Karpas-422 (cell line): ENCODE data around the gene B4GALNT4. TPM values are rescaled to one million over a fixed set of nuclear protein-coding genes. Genes with fewer than 3 reads are reported as not detected.
"Not testable (repeated sequence)": the region's sequence is repeated elsewhere in the genome, so short reads cannot be mapped to it uniquely, and the experiment has no call there.

Experiments
- DNase-seq: peaks from one replicate; pipeline ENCODE4 v3.0.0-alpha.2; 2015
- H2AFZ ChIP-seq: fragments of 200-600 bp; sonication (generic); 2 replicates; pipeline ENCODE4 v1.6.1; 2014; ENCODE audit warnings: antibody characterized with exemption, low read length, mixed read lengths
- H3K27ac ChIP-seq: fragments of 200-600 bp; sonication (generic); 2 replicates; pipeline ENCODE4 v1.5.1; 2014; ENCODE audit warnings: mild to moderate bottlenecking, low read length, moderate library complexity
- H3K27me3 ChIP-seq: fragments of 200-600 bp; sonication (generic); 2 replicates; pipeline ENCODE4 v1.6.1; 2014; ENCODE audit warnings: low read length, mixed read lengths
- H3K36me3 ChIP-seq: fragments of 200-600 bp; sonication (generic); 2 replicates; pipeline ENCODE4 v1.6.1; 2014; ENCODE audit warnings: low read length, mixed read lengths; ENCODE audit not compliant: insufficient read depth
- H3K4me1 ChIP-seq: fragments of 200-600 bp; sonication (generic); 2 replicates; pipeline ENCODE4 v1.6.1; 2014; ENCODE audit warnings: mild to moderate bottlenecking, low read length, mixed read lengths
- H3K4me2 ChIP-seq: fragments of 200-600 bp; sonication (generic); 2 replicates; pipeline ENCODE4 v1.6.1; 2014; ENCODE audit warnings: low read length, low read depth, mild to moderate bottlenecking; ENCODE audit not compliant: poor library complexity, severe bottlenecking
- H3K4me3 ChIP-seq: fragments of 200-600 bp; sonication (generic); 2 replicates; pipeline ENCODE4 v1.5.1; 2014; ENCODE audit warnings: mild to moderate bottlenecking, antibody characterized with exemption, low read length, mixed read lengths
- H3K79me2 ChIP-seq: fragments of 200-600 bp; sonication (generic); 2 replicates; pipeline ENCODE4 v1.6.1; 2014; ENCODE audit warnings: mild to moderate bottlenecking, low read length, mixed read lengths
- H3K9ac ChIP-seq: fragments of 200-600 bp; sonication (generic); 2 replicates; pipeline ENCODE4 v1.6.0; 2014; ENCODE audit warnings: low read length
- H3K9me2 ChIP-seq: fragments of 200-600 bp; sonication (generic), shearing (Covaris generic); replicated peaks from 2 replicates; pipeline ENCODE4 v1.6.0; 2014; ENCODE audit warnings: mild to moderate bottlenecking, low read length, moderate library complexity; ENCODE audit not compliant: insufficient read depth
- H3K9me3 ChIP-seq: fragments of 300-700, 200-600 bp; sonication (generic); 2 replicates; pipeline ENCODE4 v1.6.1; 2014; ENCODE audit warnings: low read length, mixed read lengths
- H4K20me1 ChIP-seq: fragments of 200-600 bp; sonication (generic); 2 replicates; pipeline ENCODE4 v1.6.1; 2014; ENCODE audit warnings: mild to moderate bottlenecking, antibody characterized with exemption, low read length, low read depth; ENCODE audit not compliant: insufficient read depth
- total RNA-seq: library from RNA; depleted of rRNA; stranded (reverse); fragments of >200 nt; shearing (Covaris generic); gene quantifications from 2 replicates; pipeline ENCODE4 v1.2.3, GENCODE V29; 2014; ENCODE audit warnings: low replicate concordance

B4GALNT4 gene
- total RNA-seq, 1 experiment from 2014 or later: not detected

GRCh38 chr11:359181-359714 is 10.1 kb upstream of the B4GALNT4 start:
- peaks cover 9% of the 10 kb centered on the region for H3K4me1 ChIP-seq
- H3K36me3 ChIP-seq: no peaks in the 10 kb centered on the region
- no peaks in the 10 kb centered on the region for H3K9me2 ChIP-seq
- no peaks in the 10 kb centered on the region for H3K79me2 ChIP-seq
- no peak overlapping the region for H3K27ac ChIP-seq
- H3K9me3 ChIP-seq: 0 out of 2 replicates have a peak, but pooled peaks cover 4% of the 10 kb centered on the region
- H3K4me2 ChIP-seq: no peak overlapping the region
- no peak for DNase-seq
- H2AFZ ChIP-seq: no peak overlapping the region
- H3K27me3 ChIP-seq: no peaks in the 10 kb centered on the region
- H4K20me1 ChIP-seq: no peaks in the 10 kb centered on the region
- no peak overlapping the region for H3K9ac ChIP-seq
- H3K4me3 ChIP-seq: no peak overlapping the region

- Histone ChIP-seq H3K9ac (no peak overlapping the region), H3K4me3 (no peak overlapping the region), H3K27ac (no peak overlapping the region), H3K9me3 (0 out of 2 replicates have a peak, but pooled peaks cover 4% of the 10 kb centered on the region), H3K9me2 (no peaks in the 10 kb centered on the region), H3K36me3 (no peaks in the 10 kb centered on the region), H3K4me1 (peaks cover 4% of the 10 kb centered on the region), H2AFZ (no peak overlapping the region), H4K20me1 (no peaks in the 10 kb centered on the region), H3K27me3 (no peaks in the 10 kb centered on the region), H3K79me2 (no peaks in the 10 kb centered on the region), H3K4me2 (no peak overlapping the region)
- DNase-seq: no peak
These were observed 8.7 kb upstream of the B4GALNT4 start for GRCh38 chr11:360326-361280.

- Histone ChIP-seq H3K4me3 (no peak overlapping the region), H3K27ac (no peak overlapping the region), H3K9me2 (no peaks in the 10 kb centered on the region), H3K36me3 (no peaks in the 10 kb centered on the region), H3K27me3 (no peaks in the 10 kb centered on the region), H3K9ac (no peak overlapping the region), H2AFZ (no peak overlapping the region), H3K4me1 (no peaks in the 10 kb centered on the region), H3K4me2 (no peak overlapping the region), H4K20me1 (no peaks in the 10 kb centered on the region), H3K79me2 (no peaks in the 10 kb centered on the region), H3K9me3 (no peaks in the 10 kb centered on the region)
- no peak for DNase-seq
These were observed 6.5 kb upstream of the B4GALNT4 start for GRCh38 chr11:362642-363442.

- H3K4me2 ChIP-seq, H4K20me1 ChIP-seq, H3K36me3 ChIP-seq, H3K4me1 ChIP-seq, H3K4me3 ChIP-seq, DNase-seq, H3K79me2 ChIP-seq, H3K9me3 ChIP-seq, H3K27me3 ChIP-seq, H2AFZ ChIP-seq, H3K9me2 ChIP-seq, H3K27ac ChIP-seq, H3K9ac ChIP-seq: not testable (repeated sequence)
These were observed 5.9 kb upstream of the B4GALNT4 start for GRCh38 chr11:363443-363805.

GRCh38 chr11:363948-364761 is 5.1 kb upstream of the B4GALNT4 start:
- H3K4me3 ChIP-seq: no peak overlapping the region
- H3K27me3 ChIP-seq: no peaks in the 10 kb centered on the region
- no peaks in the 10 kb centered on the region for H4K20me1 ChIP-seq
- no peak overlapping the region for H3K9ac ChIP-seq
- no peaks in the 10 kb centered on the region for H3K4me1 ChIP-seq
- H3K9me3 ChIP-seq: no peaks in the 10 kb centered on the region
- H3K4me2 ChIP-seq: no peak overlapping the region
- H3K79me2 ChIP-seq: no peaks in the 10 kb centered on the region
- peak; percentile 84 for DNase-seq
- no peak overlapping the region for H3K27ac ChIP-seq
- H2AFZ ChIP-seq: peak overlapping the region; percentile 62; the same call in 1 of the 2 replicates
- no peaks in the 10 kb centered on the region for H3K36me3 ChIP-seq
- no peaks in the 10 kb centered on the region for H3K9me2 ChIP-seq

- Histone ChIP-seq H3K4me2 (no peak overlapping the region), H3K9ac (no peak overlapping the region), H3K36me3 (no peaks in the 10 kb centered on the region), H4K20me1 (no peaks in the 10 kb centered on the region), H3K27me3 (no peaks in the 10 kb centered on the region), H3K27ac (no peak overlapping the region), H3K9me3 (no peaks in the 10 kb centered on the region), H2AFZ (no peak overlapping the region), H3K9me2 (no peaks in the 10 kb centered on the region), H3K79me2 (no peaks in the 10 kb centered on the region), H3K4me3 (no peak overlapping the region), H3K4me1 (no peaks in the 10 kb centered on the region)
- no peak for DNase-seq
These were observed 4.1 kb upstream of the B4GALNT4 start for GRCh38 chr11:364991-365725.

- no peak overlapping the region for H3K9ac ChIP-seq
- H3K4me1 ChIP-seq: no peaks in the 10 kb centered on the region
- no peak overlapping the region for H3K4me3 ChIP-seq
- DNase-seq: no peak
- no peaks in the 10 kb centered on the region for H3K9me3 ChIP-seq
- H3K27me3 ChIP-seq: no peaks in the 10 kb centered on the region
- no peak overlapping the region for H2AFZ ChIP-seq
- H3K36me3 ChIP-seq: no peaks in the 10 kb centered on the region
- no peak overlapping the region for H3K4me2 ChIP-seq
- H4K20me1 ChIP-seq: no peaks in the 10 kb centered on the region
- no peaks in the 10 kb centered on the region for H3K79me2 ChIP-seq
- no peaks in the 10 kb centered on the region for H3K9me2 ChIP-seq
- H3K27ac ChIP-seq: no peak overlapping the region
These were observed 3.5 kb upstream of the B4GALNT4 start for GRCh38 chr11:365831-366230.
